Activated naive CD4-positive, alpha-beta T cell treated with Interleukin-2 at 50 U/mL for 16 hours (primary cell): Measurements from ENCODE around the gene MLXIPL.
"Not testable (repeated sequence)": the region's sequence is repeated elsewhere in the genome, so short reads cannot be mapped to it uniquely, and the experiment has no call there.

Experiments
- DNase-seq: peaks from one replicate; pipeline ENCODE4 v3.0.0-alpha.2; 2020

MLXIPL gene

DNA sequence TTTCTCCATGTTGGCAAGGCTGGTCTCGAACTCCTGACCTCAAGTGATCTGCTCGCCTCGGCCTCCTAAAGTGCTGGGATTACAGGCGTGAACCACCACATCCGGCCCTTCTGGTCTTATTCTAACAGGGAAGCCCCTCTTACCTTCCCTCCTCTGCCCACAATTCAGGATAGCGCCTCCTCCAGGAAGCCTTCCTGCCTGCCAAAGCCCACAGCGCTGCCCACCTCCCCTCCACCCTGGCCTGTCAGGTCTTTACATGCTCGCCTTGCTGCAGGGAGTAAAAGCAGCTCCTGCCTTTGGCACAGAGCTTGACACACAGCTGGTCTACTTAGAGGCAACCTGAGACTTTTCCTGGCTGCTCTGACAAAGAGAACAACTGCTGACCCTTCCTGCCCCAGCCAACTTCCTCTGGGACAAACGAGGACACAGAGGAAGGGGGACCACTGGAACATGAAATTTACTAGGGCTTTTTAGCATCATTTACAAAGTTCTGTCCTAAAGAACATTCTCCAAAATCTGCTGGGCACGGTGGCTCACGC is 13.2 kb downstream of the MLXIPL start:
- DNase-seq = no peak

GRCh38 chr7:73610105-73610504 is 14.2 kb downstream of the MLXIPL start:
- no peak for DNase-seq

DNA sequence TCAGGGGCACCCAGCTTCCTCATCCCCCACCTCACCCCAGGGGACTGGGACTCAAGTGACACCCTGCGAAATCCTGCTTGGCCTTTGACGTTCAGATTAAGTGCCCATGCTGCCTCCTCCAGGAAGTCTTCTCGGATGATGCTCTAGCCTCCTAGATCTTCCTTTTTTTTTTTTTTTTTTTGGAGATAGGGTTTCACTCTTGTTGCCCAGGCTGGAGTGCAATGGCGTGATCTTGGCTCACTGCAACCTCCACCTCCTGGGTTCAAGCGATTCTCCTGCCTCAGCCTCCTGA is 16.7 kb downstream of the MLXIPL start:
- not testable (repeated sequence) for DNase-seq

- peak; percentile 67 for DNase-seq
These were observed 17.3 kb downstream of the MLXIPL start for GRCh38 chr7:73606801-73607691.

GRCh38 chr7:73605601-73606220 is 18.6 kb downstream of the MLXIPL start:
- DNase-seq = no peak

GRCh38 chr7:73602721-73603651 is 21.3 kb downstream of the MLXIPL start:
- no peak for DNase-seq

GRCh38 chr7:73599916-73600315 is 24.4 kb downstream of the MLXIPL start:
- DNase-seq = no peak

GRCh38 chr7:73599151-73599882 is 25.0 kb downstream of the MLXIPL start:
- no peak for DNase-seq

DNA sequence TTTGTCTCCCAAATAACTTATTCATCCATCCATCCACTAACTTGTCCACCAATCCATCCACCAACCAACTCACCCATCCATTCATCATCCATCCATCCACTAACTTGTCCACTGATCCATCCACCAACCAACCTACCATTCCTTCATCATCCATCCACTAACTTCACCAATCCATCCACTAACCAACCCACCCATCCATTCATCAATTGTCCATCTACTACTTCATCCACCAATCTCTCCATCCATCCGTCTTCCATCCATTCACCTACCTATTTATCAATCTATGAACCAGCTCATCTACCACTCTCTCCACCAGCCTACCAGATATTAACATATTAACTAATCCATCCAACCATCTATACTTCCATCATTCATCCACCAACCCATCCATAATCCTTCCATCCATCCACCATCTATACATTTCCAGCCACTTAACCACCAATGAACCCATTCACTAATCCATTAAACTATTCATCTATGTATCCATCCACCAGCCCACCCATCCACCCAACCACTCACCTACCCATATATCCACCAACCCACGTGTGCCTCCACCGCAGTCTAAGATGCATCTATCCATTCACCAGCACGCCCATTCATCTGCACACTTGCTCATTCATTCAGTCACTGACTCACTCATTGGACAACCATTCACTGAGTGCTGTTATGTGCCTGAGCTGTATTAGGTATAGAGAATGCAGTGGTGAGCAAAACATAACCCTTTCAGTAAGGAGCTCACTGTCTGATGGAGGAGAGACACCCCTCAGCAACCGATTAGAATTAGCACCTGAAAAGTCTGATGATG is 26.1 kb downstream of the MLXIPL start:
- no peak for DNase-seq

DNA sequence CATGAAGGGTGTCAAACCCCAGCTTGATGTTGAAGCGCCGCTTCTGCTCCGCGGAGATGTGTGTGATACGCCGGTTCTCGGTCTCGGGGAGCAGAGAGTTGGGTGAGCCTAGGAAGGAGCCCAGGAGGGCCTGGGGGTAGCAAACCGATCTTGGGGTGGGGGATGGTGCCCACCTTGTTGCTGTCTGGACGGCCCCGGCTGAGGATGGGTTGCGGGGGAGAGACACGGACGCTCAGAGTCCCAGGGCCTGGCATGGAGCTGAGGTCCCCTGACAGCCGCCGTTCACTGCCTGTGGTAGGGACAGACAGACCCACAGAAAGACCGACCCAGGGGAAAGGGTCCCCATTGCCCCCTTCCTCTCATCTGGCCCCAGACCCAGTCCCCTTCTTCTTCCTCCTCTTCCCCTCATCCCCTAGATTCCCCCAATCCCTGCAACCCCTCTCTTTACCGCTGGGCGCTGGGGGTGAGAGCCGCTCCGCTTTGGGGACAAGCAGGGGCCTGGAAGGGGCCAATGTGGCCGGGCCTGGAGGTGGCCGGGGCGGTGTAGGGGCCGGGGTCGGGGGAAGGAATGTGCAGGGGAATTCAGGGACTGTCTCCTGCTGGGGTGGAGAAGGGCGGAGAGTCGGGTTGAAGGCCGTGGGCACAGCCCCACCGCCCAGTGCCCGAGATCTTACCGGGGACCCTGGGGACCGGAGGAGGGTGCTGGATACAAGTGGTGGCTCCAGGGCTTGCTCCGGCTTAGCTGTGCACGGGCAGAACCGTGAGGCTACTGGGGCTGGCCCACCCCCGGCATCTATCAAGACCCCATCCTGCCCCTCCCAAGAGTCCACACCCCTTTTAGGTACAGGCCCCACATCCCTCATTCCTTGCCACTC is 27.9 kb downstream of the MLXIPL start:
- no peak for DNase-seq

DNA sequence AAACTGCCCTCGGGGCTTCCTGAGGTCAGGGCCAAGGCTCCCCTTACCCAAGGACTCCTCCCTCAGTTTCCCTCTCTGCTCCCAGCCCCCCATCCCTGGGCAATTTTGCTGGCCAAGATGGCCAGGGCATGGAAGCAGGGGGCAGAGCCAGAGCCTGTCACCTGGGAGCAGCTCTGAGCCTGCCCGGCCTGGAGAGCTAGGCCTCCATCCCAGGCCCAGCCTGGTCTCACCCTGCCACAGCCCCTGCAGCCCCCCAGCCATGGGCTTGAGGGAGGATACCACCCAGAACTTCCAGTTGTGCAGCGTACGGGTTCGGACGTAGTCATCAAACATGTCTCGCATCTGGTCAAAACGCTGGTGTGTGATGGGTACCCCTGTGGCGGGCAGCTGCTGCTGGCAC is 29.0 kb downstream of the MLXIPL start:
- DNase-seq = no peak

GRCh38 chr7:73593207-73594045 is 30.9 kb downstream of the MLXIPL start:
- no peak for DNase-seq

DNA sequence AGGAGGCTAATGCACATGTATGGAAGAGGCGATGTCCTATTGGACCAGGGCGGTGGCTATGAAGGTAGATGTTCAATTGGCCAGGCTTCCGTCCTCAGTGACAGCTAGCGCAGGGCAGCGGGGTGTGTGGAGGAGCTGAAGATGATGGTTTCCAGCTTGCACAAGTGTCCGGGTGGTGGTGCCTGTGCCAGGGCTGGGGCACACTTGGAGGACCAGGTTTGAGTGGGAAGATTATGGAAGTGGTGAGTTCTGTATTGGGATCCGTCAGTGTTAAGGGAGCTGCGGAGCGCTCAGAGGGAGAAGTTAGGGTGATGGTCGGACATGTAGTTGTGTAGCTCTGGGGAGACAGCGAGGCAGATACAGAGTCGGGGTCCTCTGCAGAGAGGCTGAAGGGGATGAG is 37.4 kb downstream of the MLXIPL start:
- DNase-seq = no peak

GRCh38 chr7:73585196-73585595 is 39.1 kb downstream of the MLXIPL start:
- DNase-seq = no peak

GRCh38 chr7:73582664-73583202 is 41.6 kb downstream of the MLXIPL start:
- DNase-seq = no peak

DNA sequence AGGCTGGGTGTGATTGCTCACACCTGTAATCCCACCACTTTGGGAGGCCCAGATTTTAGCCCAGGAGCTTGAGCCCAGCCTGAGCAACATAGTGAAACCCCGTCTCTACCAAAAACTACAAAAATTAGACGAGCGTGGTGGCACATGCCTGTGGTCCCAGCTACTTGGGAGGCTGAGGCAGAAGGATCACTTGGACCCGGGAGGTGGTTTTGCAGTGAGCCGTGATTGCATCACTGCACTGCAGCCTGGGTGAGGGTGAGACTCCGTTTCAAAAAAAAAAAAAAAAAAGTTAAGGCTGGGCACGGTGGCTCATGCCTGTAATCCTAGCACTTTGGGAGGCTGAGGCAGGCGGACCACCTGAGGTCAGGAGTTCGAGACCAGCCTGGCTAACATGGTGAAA is 43.3 kb downstream of the MLXIPL start:
- DNase-seq = not testable (repeated sequence)

DNA sequence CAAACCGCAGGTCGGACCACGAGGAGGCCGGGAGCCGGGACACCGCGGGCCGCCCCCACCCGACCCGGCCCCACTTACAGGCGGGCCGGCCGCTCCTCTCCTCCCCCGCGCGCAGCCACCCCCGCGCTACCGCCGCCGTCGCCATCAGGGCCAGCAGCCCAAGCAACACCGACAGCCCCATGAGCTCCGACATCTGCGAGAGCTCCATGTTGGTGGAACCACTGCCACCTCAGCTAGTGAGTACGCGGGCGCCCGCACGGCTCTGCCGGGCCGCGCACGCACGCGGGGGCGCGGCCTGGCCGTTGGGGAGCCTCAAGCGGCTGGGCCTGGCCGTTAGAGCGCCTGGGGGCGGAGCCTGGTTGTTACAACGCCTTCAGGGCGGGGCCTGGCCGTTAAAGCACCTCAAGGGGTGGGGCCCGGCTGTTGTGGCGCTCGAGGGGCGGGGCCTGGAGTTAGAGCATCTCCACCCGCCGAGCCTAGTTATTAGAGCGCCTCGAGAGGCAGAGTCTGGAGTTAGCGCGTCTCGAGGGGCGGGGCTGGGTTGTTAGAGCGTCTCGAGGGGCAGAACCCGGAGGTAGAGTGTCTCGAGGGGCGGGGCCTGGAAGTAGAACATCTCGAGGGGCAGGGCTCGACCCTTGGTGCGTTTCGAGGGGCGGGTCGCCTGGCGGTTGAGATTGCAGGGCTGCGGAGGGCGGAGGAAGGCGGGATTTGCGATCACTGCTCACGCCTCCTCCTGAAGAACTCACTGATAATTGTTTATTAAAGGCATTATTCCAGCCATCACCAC is 45.8 kb downstream of the MLXIPL start, which contains the start of gene TBL2:
Gene TBL2, minus strand, starts transcription at position 238 of the 787 bp plus-strand sequence. Its CDS starts 30 bp downstream, at position 208.
- DNase-seq = peak; percentile 99

DNA sequence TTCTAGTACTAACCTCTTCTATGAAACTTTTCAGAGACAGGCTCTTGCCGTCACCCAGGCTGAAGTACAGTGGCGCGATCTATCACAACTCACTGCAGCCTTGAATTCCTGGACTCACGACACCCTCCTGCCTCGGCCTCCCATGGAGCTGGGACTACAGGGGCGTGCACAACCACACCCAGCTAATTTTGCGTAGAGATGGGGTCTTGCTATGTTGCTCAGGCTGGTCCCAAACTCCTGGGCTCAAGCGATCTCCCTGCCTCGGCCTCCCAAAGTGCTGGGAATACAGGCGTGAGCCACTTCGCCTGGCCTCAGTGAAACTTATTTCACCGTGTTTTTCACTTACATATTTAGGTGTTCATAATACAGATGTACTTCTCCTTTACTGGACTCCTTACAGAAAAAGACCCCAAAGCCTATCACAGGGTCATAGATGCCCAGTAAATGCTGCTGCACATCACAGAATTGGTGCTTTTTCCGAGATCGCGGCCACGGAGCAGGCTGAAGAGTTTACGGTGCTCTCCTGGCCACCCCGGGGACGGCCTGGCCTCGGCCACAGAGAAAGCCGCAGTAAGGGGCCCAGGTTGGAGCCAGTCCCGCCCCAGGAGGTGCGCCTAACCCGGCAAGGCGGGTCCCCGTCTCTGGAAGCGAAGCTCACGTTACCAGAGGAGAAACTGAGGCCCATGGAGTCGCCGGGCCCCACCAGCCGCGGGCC is 46.5 kb downstream of the MLXIPL start:
- no peak for DNase-seq
